Activated CD4-positive, CD25-positive, alpha-beta regulatory T cell treated with anti-CD3 and anti-CD28 coated beads, Interleukin-2, amount 50 U/mL, for 16 hours (primary cell): ENCODE data around the gene SCN2A.

Experiments used
- DNase-seq: peaks from one replicate; pipeline ENCODE4 v3.0.0-alpha.2; 2020; ENCODE audit warnings: low read depth, low spot score

SCN2A gene

DNA sequence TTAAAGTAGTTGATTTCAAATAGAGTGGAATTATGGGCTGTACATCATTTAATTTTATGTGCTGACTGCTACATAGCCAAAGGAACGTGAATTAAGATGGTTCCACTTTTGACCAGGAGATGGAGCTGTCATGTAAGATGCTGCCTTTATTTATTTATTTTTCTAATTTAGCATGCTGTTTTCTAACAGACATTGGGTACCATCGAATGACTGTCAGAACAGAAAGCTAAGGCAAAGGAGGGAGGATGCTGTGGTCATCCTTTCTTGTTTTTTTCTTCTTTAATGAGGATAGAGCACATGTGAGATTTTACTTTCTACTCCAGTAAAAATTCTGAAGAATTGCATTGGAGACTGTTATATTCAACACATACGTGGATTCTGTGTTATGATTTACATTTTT, at the start of gene SCN2A:
TSS of gene SCN2A (plus strand) at position 185 of the 400 bp plus-strand sequence. CDS start 56,410 bp downstream, outside the sequence.
- DNase-seq: no peak

DNA sequence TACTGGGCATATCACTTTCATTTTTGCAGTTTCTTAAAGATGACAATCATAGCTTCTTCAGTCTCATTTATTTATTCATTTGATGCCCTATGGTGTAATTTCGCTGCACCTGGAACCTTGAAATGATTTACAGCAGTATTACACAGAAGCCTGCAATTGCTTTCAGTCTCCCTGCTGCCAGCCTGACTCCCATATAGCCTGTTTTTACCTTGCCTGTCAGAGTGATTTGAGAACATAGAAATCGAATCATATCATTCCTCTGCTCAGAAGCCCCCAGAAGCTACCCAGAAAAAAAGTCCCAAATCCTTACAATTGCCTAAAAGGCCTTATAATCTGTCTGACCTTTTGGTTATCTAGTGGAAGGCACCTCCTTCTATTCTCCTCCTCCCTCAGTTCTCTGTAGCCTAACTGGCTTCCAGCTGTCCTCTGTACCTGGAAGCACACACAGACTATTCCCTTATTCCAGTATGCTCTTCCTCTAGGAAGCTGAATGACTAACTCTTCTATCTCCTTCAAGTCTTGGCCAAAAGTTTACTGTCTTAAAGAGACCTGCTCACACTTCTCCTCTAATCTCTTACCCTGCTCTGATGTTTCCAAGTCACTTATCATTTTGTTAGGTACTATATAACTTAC, 48.0 kb upstream of the SCN2A start:
- DNase-seq: no peak

DNA sequence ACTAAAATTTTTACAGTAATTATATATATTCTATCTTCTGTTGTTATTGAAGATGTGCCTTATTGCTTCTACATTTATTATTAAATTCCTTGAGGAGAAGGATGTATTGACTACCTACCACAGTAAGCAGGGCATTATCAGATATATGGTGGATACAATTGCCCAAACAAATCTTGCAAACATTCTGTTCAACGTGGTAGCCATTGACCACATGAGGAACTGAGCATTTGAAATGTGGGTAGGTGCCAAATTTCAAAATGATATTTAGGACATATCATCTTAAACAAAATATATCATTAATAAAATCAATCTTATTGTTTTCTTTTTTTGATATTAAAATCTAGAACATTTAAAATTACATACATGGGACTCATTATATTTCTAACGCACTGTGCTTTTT, 46.5 kb upstream of the SCN2A start:
- no peak for DNase-seq

DNA sequence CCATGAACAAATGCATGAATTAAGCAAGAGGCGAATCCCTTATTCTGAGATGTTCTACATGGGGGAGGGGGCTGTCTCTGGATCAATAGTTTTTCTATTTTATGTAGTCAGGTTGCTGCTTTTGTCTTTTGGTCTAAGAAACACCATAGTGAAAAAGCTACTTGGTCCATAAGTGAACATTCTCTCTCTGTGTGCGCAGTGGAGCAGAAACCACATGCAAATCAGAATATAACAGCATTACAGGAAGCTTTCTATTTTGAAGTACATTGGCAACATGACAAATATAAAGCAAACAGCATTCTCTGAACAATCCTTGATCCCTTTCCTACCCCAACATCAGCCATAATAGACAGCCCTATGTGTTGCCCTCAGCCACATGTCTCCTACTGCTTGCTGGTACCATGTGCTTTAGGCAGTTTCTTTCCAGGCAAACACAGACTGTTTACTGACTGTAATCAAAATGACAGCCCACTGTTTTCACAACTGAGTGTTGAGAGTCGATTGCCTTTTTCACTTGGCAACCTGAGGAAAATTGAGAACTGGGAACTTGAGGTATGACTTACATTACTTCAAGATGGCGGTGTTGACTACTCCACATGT, 45.9 kb upstream of the SCN2A start:
- DNase-seq: no peak

DNA sequence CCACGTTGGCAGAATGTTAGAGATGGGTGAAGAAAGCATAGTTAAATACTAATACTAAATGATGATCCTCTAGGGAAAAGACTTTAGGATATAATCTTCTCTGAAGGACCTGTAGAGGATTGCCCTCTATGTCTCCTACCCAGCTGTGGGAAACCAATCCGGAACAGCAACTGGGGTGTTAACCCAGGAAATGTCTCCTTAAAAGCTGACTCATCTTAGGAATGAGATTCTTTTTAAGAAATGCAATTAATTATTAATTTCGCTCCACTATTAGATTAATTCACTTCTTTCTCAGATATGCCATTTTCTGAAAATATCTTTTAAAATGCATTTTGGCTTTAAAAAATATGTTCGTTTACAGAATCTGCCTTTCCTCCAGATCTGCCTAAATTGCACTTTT, 42.8 kb upstream of the SCN2A start:
- no peak for DNase-seq

DNA sequence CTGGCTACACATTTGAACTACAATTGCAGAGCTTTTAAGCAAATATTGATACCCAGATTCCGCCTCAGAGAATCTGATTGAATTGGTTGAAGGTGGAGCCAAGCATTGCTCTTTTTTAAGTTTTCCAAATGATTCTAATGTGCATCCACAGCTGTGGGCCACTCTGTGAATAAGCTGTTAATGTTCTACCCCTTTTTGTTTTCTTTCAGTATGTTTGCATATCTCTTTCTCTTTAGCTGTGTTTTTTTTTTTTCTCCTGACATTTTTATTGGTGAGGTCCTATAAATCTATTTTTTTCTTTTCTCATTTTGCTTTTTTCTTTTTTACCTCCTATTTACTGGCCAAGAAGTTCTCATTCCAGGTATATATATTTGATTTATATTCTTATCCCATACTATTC, 41.9 kb upstream of the SCN2A start:
- no peak for DNase-seq

DNA sequence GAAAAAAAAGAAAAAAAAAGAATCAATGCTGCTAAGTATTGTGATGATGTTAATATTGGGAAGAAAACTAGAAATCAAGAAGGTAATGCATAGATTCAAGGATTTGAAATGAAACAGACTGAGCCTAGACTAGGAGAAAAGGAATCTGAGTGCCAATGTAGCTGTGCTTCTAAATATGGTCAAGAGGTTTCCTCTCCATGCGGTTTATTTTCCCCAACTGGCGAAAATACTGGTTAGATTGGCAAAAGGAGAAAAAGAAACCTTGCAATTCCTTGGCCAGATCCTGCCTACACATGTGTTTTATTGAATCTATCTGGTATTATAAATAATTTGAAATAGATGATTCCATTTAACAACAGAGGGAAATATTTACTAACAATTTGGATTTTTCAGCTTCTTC, 41.0 kb upstream of the SCN2A start:
- DNase-seq: no peak

DNA sequence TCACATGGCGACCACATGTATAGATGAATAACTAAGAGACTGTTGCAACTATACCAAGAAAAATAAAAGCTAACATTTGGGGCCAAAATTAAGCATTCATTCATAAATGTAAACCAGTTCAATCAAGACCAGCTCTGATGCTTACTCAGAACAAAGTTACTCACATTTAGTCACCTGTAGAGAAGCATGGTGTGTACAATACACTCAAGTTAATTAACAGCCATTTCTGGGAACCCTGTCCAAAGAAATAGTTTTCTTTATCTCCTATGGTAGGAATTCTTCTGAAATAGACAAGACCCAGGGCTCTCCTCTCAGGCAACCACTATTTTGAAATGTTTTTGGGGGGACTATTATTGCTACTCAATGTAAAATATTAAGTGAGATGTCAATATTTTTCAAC, 37.0 kb upstream of the SCN2A start:
- DNase-seq: no peak

DNA sequence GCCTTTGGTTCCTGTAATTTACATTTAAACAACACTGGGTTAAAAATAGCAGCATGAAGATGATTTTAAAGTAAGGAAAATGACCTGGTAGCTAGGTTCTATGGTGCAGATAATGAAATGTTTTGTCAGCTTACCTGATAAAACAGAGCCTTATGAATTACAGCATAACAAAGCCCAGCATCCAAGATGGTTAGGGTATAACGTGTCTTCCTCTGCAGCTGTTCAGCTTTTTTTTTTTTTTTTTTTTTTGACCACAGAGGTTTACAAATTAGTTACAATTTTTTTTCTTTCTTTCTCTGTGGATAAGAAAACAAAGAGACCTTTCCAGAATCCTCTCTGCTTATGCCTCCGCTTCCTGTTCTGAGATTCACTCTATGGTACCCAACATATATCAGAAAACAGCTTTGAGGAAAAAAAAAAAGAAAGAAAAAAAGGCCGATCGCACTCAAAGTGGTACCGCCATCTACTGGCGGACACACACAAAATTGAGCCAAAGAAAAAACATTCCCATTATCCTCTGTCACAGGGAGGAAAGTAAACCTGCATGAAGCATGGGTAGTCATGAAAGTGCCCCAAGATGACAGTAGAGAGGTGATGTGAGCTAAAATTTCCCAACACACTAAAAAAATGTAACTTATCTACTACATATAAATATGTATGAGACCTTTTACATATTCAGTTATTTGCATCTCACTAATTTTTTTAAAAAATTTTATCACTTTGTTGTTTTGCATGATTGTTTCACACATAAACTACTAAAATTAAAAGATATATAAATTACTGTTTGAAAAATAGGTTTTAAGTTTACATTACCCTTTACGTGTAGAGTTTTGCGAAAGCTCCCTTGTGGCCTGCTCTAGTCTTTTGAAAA, 35.3 kb upstream of the SCN2A start, which contains the start of gene SCN3A:
TSS of gene SCN3A (minus strand) at position 362 of the 871 bp plus-strand sequence. CDS start 27,656 bp downstream, outside the sequence.
- DNase-seq: no peak

DNA sequence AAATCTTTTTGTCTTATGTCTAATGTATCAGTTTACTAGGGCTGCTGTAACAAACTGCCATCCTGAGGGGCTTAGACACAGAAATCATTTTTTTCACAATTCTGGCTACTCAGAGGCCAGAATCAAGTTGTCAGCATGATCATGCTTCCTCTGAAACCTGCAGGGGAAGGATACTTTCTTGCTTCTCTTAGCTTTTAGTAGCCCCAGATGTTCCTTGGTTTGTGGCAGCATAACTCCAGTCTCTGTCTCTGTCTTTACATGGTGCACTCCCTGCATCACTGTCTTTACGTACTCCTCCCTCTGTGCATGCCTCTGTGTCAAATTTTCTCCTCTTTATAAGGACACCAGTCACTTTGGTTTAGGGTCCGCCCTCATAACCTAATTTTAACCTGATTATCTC, 33.3 kb upstream of the SCN2A start:
- no peak for DNase-seq

DNA sequence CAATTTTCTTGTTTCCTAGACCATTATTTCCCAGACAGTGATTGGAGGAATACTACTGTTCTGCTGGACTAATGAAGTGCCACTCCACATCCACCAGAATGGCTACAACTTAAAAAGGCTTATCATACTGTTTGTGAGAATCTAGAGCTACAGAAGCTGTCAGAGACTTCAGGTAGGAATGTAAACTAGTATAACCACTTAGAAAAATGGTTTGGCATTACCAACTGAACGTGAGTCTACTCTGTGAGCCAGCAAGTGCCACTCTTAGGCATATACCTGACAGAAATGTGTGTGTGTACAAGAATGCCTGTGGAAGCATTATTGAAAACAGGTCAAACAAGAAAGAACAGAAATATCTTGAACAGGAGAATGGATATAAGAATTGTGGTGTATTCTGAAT, 31.1 kb upstream of the SCN2A start:
- DNase-seq: no peak

DNA sequence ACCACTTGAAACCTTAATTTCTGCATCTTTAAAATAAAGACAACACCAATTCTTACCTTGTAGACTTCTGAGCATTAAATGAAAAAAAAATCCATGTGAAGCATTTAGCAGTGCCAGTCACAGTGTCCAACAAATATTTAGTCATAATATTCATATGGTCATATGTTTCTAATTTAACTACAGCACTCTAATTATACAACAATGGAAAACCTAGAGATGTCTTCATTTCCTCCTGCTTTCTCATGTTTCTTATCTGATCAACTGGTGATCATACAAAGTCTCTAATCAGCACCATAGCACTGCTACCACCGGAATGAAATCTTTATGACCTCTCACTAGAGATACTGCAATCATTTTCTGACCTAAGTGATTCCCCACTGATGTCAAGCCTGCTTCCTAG, 25.1 kb upstream of the SCN2A start:
- DNase-seq: no peak

DNA sequence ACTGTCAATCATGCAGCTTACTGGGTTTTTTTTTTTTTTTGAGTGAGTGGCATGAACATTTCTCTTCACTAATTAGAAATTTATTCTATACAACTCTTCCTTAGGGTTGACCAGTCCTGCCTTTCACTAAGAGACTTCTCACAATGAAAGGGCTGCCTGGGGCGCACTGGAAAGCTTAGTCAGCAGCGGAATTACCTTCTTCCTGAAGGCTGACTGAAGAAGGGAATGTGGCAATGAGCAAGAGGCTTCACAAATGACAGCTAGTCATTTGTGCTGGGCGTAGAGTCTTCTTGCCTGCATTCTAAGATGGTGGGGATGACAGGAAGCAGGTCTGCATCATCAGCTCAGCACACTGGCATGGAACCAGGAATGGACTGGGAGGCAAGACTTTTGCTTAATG, 19.7 kb upstream of the SCN2A start:
- no peak for DNase-seq

DNA sequence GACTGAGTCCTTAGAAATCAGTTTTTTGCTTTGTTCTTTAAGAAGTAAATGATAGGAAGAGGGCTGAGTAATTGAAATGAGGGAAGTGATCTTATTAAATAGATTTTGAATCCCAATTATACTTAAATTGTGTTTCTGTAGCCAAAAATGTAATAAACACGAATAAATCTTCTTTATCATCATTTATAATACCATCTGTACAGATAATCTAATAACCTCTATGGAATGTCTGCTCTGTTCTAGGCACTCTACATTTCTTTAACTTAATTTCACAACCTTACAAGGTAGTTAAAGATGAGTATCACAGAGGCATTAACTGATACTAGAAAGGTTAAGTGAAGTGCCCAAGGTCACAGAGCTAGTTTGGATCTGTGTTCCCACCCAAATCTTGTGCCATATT, 14.3 kb upstream of the SCN2A start:
- DNase-seq: no peak

DNA sequence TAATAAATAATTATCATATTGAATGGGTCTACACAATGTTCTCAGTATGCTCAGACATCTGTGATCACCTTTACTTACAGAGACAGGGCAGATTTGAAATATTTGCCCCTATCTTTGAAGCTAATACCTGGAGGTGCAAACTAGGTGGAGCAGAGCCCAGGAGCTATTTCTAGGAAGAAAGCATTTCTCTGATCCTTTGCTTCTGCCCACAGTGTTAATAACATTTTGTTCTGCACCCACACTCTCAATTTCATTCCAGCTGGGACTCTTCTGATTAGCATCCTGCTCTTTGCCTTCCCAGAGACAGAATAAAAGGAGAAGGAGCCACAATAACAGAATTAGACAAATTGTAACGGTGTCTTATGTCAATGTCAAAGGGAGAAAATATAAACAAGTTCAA, 11.6 kb upstream of the SCN2A start:
- no peak for DNase-seq

DNA sequence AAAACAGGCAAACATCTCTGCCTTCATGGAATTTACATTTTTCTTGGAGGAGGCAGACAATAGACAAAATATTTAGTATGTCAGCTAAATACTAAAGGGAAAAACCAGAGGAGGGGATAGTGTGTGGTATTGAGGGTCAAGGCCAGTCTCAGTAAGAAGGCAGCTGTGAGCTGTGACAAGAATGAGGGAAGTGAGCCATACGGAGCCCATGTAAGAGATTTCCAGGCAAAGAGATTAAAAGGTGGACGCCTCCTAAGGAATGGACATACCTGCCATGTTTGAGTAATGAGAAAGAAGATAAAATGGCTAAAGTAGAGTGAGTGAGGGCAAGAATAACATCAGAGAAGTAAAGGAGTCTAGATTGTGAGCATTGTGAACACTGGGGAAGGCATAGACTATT, 2.2 kb upstream of the SCN2A start:
- DNase-seq: no peak

DNA sequence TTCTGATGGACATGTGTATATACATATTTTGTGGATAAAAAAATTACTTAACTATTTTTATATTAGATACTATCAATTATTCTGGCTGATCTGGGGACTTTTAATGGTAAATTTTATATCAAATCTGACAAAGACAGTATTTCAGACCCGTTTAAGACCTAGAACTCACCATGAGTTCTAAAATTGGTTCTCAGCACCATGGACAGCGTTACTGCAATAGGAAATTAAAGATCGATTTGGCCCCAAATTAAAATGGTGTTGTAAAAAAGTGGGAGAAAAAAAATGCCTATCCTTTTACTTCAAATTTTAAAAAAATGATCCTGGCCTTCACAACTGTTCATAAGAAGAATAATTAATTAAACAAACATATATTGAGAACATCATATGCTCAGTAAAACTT, 919 bp upstream of the SCN2A start:
- DNase-seq: no peak

DNA sequence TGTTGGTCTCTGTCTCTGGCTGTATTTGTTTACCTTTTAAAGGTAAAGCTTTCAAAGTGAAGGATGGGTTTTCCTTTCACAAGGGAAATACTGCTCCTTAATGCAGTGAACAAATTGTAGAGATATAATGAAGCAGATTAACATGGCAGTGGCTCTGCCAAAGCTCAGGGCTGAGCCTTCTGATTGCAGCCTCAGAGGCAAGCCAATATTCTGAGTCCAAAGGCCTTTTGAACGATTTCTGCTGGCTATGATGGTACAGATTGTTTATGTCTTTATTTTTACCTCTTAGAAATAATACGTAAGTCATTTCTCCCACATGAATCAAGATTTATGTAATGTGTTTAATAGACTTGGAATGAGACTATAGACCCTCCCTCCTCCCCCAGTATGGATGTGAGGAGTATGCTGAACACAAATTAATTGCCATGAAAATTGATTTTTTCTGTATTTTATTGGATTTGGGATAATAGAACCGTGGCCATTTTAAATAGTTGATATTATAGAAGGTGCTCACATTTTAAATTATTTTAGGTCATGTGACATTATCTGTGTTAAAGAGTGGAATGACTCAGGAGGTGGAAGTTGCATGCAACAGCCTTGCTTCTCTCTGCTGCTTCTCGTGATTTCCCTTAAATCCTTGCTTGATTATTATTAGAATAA, 772 bp downstream of the SCN2A start:
- DNase-seq: no peak

DNA sequence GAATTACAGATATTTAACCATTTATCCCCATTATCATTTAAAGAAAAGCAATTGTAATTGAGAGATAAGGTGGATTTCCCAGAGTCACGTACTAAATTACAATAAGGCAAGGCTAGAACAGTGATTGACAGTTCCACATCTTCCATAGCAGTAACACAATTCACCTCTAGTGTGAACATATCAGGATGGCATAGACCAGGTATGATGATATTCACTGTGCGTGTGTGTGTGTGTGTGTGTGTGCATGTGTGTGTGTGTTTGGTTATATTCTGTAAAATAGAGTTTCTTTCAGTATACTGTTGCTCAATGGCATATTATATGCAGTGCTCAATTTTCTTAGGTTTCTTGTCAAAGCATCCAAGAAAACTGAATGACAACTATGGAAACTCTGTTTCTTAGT, 1.7 kb downstream of the SCN2A start:
- no peak for DNase-seq

DNA sequence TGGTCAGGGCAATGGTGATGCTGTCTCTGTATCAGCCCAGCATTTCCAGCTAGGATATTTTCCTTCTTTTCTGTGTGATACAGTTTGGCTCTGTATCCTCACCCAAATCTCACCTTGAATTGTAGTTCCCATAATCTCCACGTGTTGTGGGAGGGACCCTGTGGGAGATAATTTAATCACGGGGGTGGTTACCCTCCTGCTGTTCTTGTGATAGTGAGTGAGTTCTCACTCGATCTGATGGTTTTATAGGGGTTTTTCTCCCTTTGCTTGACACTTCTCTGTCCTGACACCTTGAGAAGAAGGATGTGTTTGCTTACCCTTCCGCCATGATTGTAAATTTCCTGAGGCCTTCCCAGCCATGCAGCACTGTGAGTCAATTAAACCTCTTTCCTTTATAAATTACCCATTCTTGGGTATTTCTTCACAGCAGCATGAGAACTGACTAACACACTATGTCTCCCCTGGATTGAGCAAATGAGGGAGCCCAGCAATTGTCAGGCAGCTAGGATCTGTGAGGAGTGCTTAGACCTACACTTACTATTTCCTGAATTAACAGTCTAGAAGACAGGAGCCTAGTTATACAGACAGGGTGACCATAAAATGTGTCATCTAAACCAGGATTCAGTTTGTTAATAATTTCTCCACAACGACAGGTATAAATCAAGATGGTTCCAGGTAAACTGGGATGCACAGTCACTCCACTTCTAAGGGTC, 6.0 kb downstream of the SCN2A start:
- DNase-seq: no peak

DNA sequence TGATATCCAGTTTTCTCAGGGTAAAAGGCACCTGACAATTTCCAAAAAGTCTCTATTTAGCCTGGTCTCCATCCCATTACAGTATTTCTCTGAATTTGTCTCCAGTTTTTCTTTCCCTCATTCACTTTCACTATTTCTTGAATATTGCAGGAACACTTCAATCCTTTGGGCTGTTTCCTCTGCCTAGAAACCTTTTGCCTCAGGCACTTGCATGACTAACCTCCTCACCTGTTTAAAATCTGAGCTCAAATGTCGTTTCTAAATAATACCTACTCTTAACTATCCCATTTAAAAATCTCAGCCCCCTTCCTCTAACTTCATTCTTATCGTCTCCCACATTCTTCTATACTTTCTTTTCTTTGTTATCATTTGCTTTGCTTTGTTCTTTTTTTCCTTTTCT, 9.0 kb downstream of the SCN2A start:
- no peak for DNase-seq

DNA sequence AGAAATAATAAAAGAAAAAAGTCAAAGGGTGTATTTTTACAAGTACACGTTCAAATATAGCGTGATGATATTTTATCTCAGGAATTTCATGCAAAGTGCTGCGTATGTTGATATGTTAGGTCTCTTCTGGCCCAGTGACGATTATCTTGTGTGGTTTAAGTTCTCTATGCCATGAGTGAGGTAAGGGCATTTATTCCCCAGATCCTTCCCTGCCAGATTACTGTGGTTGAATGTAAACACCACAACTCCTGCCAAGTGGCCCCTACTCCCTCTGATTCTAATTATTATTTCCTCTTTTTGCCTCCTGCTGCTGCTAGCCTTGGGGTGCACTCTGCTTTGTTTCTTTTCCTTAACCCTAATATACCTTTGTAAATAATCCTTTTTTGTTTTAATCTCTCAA, 12.2 kb downstream of the SCN2A start:
- no peak for DNase-seq
